PC-9 (cell line): ENCODE measurements around the gene CTXND2. TPM values are rescaled to one million over a fixed set of nuclear protein-coding genes. Genes with fewer than 3 reads are reported as not detected.

ENCODE experiments used
- BruUV-seq: library from RNA; stranded (reverse); fragments of 400-500 nt; replicated peaks from 2 replicates; lab custom pipeline; 2021; lab: Mats Ljungman, UMichigan
- CTCF ChIA-PET: fragments of 300-600 bp; sonication (Branson Sonifier 250); formaldehyde crosslinking; loops from one replicate; lab custom pipeline; 2022; ENCODE audit warnings: antibody characterized with exemption; lab: Charles Lee
- POLR2A ChIA-PET: fragments of 300-600 bp; sonication (Branson Sonifier 250); formaldehyde crosslinking; loops from one replicate; lab custom pipeline; 2022; ENCODE audit warnings: antibody characterized with exemption; ENCODE audit not compliant: unreplicated experiment; lab: Charles Lee
- DNase-seq, 2 experiments: peaks; one replicate each; pipeline versions ENCODE4 v3.0.0 to v3.0.0-alpha.2; 2015 to 2022; ENCODE audit warnings: mixed read lengths in 1 of 2
- H2AFZ ChIP-seq: fragments of 200-600 bp; sonication (generic); 2 replicates; pipeline ENCODE4 v1.8.1; 2017; ENCODE audit warnings: antibody characterized with exemption
- H3F3A ChIP-seq: fragments of 200-600 bp; sonication (generic); 2 replicates; pipeline ENCODE4 v1.8.1; 2017; ENCODE audit warnings: antibody characterized with exemption, mild to moderate bottlenecking, low read depth; ENCODE audit not compliant: insufficient read depth
- H3K27ac ChIP-seq: fragments of 200-600 bp; sonication (generic); 2 replicates; pipeline ENCODE4 v1.6.1; 2016; ENCODE audit warnings: mixed run types
- H3K27me3 ChIP-seq: fragments of 200-600 bp; sonication (generic); 2 replicates; pipeline ENCODE4 v1.6.1; 2016; ENCODE audit warnings: low read depth, mixed run types; ENCODE audit not compliant: insufficient read depth
- H3K36me3 ChIP-seq: fragments of 200-600 bp; sonication (generic); 2 replicates; pipeline ENCODE4 v1.6.1; 2016; ENCODE audit warnings: low read depth, mixed run types
- H3K4me1 ChIP-seq: fragments of 200-600 bp; sonication (generic); replicated peaks from 2 replicates; pipeline ENCODE4 v1.6.1; 2016; ENCODE audit warnings: mixed run types; ENCODE audit not compliant: insufficient read depth
- H3K4me2 ChIP-seq: fragments of 200-600 bp; sonication (generic); 2 replicates; pipeline ENCODE4 v1.6.1; 2017; ENCODE audit warnings: mixed run types
- H3K4me3 ChIP-seq: fragments of 200-600 bp; sonication (generic); 2 replicates; pipeline ENCODE4 v1.6.1; 2016; ENCODE audit warnings: mixed run types
- H3K79me2 ChIP-seq: fragments of 200-600 bp; sonication (generic); 2 replicates; pipeline ENCODE4 v1.6.1; 2017; ENCODE audit warnings: low read depth, mixed run types
- H3K9me2 ChIP-seq: fragments of 200-600 bp; sonication (generic); 2 replicates; pipeline ENCODE4 v1.8.1; 2017; ENCODE audit warnings: mild to moderate bottlenecking; ENCODE audit not compliant: insufficient read depth
- H3K9me3 ChIP-seq: fragments of 200-600 bp; sonication (generic); 2 replicates; pipeline ENCODE4 v1.8.1; 2016; ENCODE audit warnings: low read depth; ENCODE audit not compliant: insufficient read depth
- H4K20me1 ChIP-seq: fragments of 200-600 bp; sonication (generic); 2 replicates; pipeline ENCODE4 v1.8.1; 2017; ENCODE audit not compliant: insufficient read depth
- CTCF ChIP-seq: fragments of 200-600 bp; sonication (generic); conservative IDR thresholded peaks from 2 replicates; pipeline ENCODE4 v1.6.1; 2017; ENCODE audit warnings: mixed run types, antibody characterized with exemption, mild to moderate bottlenecking, moderate library complexity
- EZH2 ChIP-seq: fragments of 200-600 bp; sonication (generic); IDR thresholded peaks from 2 replicates; pipeline ENCODE4 v1.8.0; 2017; ENCODE audit warnings: antibody characterized with exemption, low read depth
- intact Hi-C: fragments of 100-400 bp; cut with micrococcal nuclease; formaldehyde crosslinking; loops from one replicate; pipeline ENCODE4 v1.10.0; 2022; ENCODE audit not compliant: unreplicated experiment
- total RNA-seq: library from RNA; stranded (reverse); gene quantifications from 2 replicates; pipeline ENCODE4 v1.2.3, GENCODE V29; 2021

Gene CTXND2
- total RNA-seq, 1 experiment from 2014 or later: not detected

- no peak overlapping the region for H3K4me2 ChIP-seq
- no peaks in the 10 kb centered on the region for H3K9me3 ChIP-seq
- no peaks in the 10 kb centered on the region for H3K79me2 ChIP-seq
- POLR2A ChIA-PET: no interaction called here
- no peak overlapping the region for H3K27ac ChIP-seq
- H3K4me3 ChIP-seq: no peak overlapping the region
- intact Hi-C loops: no loop called here
- H4K20me1 ChIP-seq: no peaks in the 10 kb centered on the region
- BruUV-seq: no TSS peak
- no peaks in the 10 kb centered on the region for H3K36me3 ChIP-seq
- TF ChIP-seq CTCF (no peak), EZH2 (no peak)
- CTCF ChIA-PET: interaction anchor here (0.9 kb wide), 1 partner anchor 10 kb away, joined by 3 read pairs; no protein-coding TSS in a partner anchor
- H3F3A ChIP-seq: no peaks in the 10 kb centered on the region
- H3K4me1 ChIP-seq: no peaks in the 10 kb centered on the region
- H3K27me3 ChIP-seq: no peaks in the 10 kb centered on the region
- no peaks in the 10 kb centered on the region for H3K9me2 ChIP-seq
- DNase-seq: no peak
- no peak overlapping the region for H2AFZ ChIP-seq
Observed at GRCh38 chr1:150912623-150913022, 25.7 kb downstream of the CTXND2 start.

- no peaks in the 10 kb centered on the region for H4K20me1 ChIP-seq
- no peaks in the 10 kb centered on the region for H3K4me1 ChIP-seq
- TF ChIP-seq EZH2 (no peak), CTCF (no peak)
- no peak overlapping the region for H3K27ac ChIP-seq
- BruUV-seq: no TSS peak
- CTCF ChIA-PET: no interaction called here
- H3K36me3 ChIP-seq: no peaks in the 10 kb centered on the region
- H3K27me3 ChIP-seq: no peaks in the 10 kb centered on the region
- H3K9me2 ChIP-seq: no peaks in the 10 kb centered on the region
- no peak for DNase-seq
- POLR2A ChIA-PET: no interaction called here
- no peaks in the 10 kb centered on the region; the same call in 1 of the 2 replicates for H3F3A ChIP-seq
- no peaks in the 10 kb centered on the region for H3K79me2 ChIP-seq
- intact Hi-C loops: no loop called here
- no peaks in the 10 kb centered on the region for H3K9me3 ChIP-seq
- no peak overlapping the region for H2AFZ ChIP-seq
- H3K4me3 ChIP-seq: no peak overlapping the region
- H3K4me2 ChIP-seq: no peak overlapping the region
Observed at GRCh38 chr1:150917387-150917786, 30.5 kb downstream of the CTXND2 start.

- intact Hi-C loops: loop anchor here (1.0 to 5.0 kb wide), 2 partner anchors 46 to 360 kb away; partner anchors contain the start of gene ARNT
- Histone ChIP-seq H2AFZ (no peak overlapping the region), H4K20me1 (no peaks in the 10 kb centered on the region), H3K27ac (peak overlapping the region; percentile 26; the same call in 1 of the 2 replicates), H3K79me2 (peaks cover 12% of the 10 kb centered on the region), H3F3A (peaks cover 17% of the 10 kb centered on the region), H3K4me1 (peaks cover 13% of the 10 kb centered on the region), H3K36me3 (no peaks in the 10 kb centered on the region), H3K27me3 (no peaks in the 10 kb centered on the region), H3K4me2 (0 out of 2 replicates have a peak overlapping the region, but pooled peaks have one; percentile 6), H3K9me3 (no peaks in the 10 kb centered on the region), H3K4me3 (no peak overlapping the region), H3K9me2 (no peaks in the 10 kb centered on the region)
- TF ChIP-seq CTCF (peak; percentile 87), EZH2 (no peak)
- CTCF ChIA-PET: interaction anchor here (0.5 to 1.4 kb wide), 6 partner anchors 10 to 499 kb away, joined by 3 to 5 read pairs (median 4); no protein-coding TSS in a partner anchor
- BruUV-seq: no TSS peak
- peak; percentile 65 to 83 for DNase-seq
- POLR2A ChIA-PET: interaction anchor here (0.5 kb wide), 1 partner anchor 225 kb away, joined by 3 read pairs; the partner anchor contains the start of gene GOLPH3L
Observed at GRCh38 chr1:150922519-150922975, 35.6 kb downstream of the CTXND2 start.
